ENCODE results near the gene RIPK1.
"Not testable (repeated sequence)": the region's sequence is repeated elsewhere in the genome, so short reads cannot be mapped to it uniquely, and the experiment has no call there.

Gene RIPK1

GRCh38 chr6:3068329-3069214 is at the start of gene RIPK1:
Gene RIPK1 (plus strand): TSS chr6:3068494. CDS start chr6:3076824, 8,330 bp downstream.
- DNase-seq: peak; percentile 92

GRCh38 chr6:3019065-3019464 is 49.2 kb upstream of the RIPK1 start:
- no peak for DNase-seq

- no peak for DNase-seq
Observed at GRCh38 chr6:3019749-3020320, 48.5 kb upstream of the RIPK1 start.

GRCh38 chr6:3020976-3021598 is 47.2 kb upstream of the RIPK1 start:
- DNase-seq: not testable (repeated sequence)

- peak; percentile 41 to 74 (median 55) for DNase-seq
Observed at GRCh38 chr6:3022765-3023662, 45.3 kb upstream of the RIPK1 start.

- peak; percentile 82 to 92 (median 90) for DNase-seq
Observed at GRCh38 chr6:3023663-3024483, 44.4 kb upstream of the RIPK1 start.

GRCh38 chr6:3026791-3027626 is 41.3 kb upstream of the RIPK1 start:
- DNase-seq: peak in 1 of 3 experiments; percentile 45

- not testable (repeated sequence) for DNase-seq
Observed at GRCh38 chr6:3028156-3028555, 40.1 kb upstream of the RIPK1 start.

- DNase-seq: peak in 2 of 3 experiments; percentile 40 to 68
Observed at GRCh38 chr6:3031857-3032640, 36.2 kb upstream of the RIPK1 start.

GRCh38 chr6:3032986-3033385 is 35.3 kb upstream of the RIPK1 start:
- DNase-seq: no peak

- no peak for DNase-seq
Observed at GRCh38 chr6:3033652-3034051, 34.6 kb upstream of the RIPK1 start.

- DNase-seq: no peak
Observed at GRCh38 chr6:3035397-3035796, 32.9 kb upstream of the RIPK1 start.

- no peak for DNase-seq
Observed at GRCh38 chr6:3036861-3037637, 31.2 kb upstream of the RIPK1 start.

- no peak for DNase-seq
Observed at GRCh38 chr6:3037638-3038365, 30.5 kb upstream of the RIPK1 start.

- DNase-seq: peak; percentile 37 to 93 (median 74)
Observed at GRCh38 chr6:3039384-3039783, 28.9 kb upstream of the RIPK1 start.

GRCh38 chr6:3041147-3041546 is 27.1 kb upstream of the RIPK1 start:
- no peak for DNase-seq

GRCh38 chr6:3041606-3042005 is 26.7 kb upstream of the RIPK1 start:
- DNase-seq: no peak

GRCh38 chr6:3045369-3045768 is 22.9 kb upstream of the RIPK1 start:
- peak in 1 of 3 experiments; percentile 26 for DNase-seq
